ENCODE data around the gene UPP2.

GRCh38 chr2:158101384-158101926 lies at the start of gene UPP2:
- TF ChIP-seq, protein P1, sequence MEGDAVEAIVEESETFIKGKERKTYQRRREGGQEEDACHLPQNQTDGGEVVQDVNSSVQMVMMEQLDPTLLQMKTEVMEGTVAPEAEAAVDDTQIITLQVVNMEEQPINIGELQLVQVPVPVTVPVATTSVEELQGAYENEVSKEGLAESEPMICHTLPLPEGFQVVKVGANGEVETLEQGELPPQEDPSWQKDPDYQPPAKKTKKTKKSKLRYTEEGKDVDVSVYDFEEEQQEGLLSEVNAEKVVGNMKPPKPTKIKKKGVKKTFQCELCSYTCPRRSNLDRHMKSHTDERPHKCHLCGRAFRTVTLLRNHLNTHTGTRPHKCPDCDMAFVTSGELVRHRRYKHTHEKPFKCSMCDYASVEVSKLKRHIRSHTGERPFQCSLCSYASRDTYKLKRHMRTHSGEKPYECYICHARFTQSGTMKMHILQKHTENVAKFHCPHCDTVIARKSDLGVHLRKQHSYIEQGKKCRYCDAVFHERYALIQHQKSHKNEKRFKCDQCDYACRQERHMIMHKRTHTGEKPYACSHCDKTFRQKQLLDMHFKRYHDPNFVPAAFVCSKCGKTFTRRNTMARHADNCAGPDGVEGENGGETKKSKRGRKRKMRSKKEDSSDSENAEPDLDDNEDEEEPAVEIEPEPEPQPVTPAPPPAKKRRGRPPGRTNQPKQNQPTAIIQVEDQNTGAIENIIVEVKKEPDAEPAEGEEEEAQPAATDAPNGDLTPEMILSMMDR (IDR thresholded peaks at IDR 0.05), result no peak
- no peak for TF ChIP-seq POLR2A (IDR thresholded peaks at IDR 0.05)
- no peak for TF ChIP-seq EP300 (IDR thresholded peaks at IDR 0.05)

Measured in tibial nerve (tissue), 4 donors.